Astrocyte (in vitro differentiated cells and primary cell): Measurements from ENCODE around the gene AGAP5.

ENCODE experiments used
- EZH2 ChIP-seq: IDR thresholded peaks from 2 replicates; pipeline ENCODE4 v1.6.1; 2012; ENCODE audit warnings: mild to moderate bottlenecking, low read length, inconsistent platforms; ENCODE audit not compliant: insufficient read depth
- TF ChIP-seq, protein P1 (sequence below): IDR thresholded peaks from 2 replicates; pipeline ENCODE4 v1.5.1; 2011; ENCODE audit warnings: low read depth, mild to moderate bottlenecking, inconsistent platforms, low read length, moderate library complexity; ENCODE audit not compliant: insufficient read depth

DNA sequence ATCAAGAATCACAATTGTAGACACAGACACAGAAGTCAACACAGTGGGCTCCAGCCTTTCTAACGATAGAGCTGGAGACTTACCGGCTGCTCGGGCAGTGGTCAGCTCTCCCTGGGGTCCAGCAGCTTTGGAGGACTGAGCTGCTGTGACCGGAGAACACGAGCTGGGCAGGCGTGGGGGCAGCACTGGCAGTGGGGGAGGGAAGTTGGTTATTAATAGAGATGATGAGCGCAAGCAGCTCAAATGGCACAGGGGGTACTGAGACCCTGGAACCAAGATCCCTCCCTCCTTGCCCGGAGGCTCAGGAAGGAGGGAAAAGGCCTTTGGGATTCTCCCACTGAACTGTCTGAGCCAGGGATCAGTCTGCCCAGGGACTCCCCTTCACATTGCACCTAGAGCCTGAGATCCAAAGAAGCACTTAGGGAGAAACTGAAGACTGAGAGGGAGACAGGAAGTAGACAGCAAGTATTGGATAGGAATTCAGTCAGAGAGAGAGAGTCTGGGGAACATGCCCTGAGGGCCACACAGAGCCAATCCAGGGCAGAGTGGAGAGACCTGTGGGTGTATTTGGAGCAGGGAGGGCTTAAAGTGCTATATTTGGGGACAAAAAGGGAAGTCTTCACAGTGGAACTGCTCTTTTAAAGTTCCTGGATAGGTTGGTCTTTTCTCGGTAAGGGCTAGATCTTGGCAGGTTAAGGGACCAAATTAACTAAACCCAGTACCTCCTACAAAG, 56.4 kb downstream of the AGAP5 start, which contains the start of gene MYOZ1:
- TF ChIP-seq, protein P1, sequence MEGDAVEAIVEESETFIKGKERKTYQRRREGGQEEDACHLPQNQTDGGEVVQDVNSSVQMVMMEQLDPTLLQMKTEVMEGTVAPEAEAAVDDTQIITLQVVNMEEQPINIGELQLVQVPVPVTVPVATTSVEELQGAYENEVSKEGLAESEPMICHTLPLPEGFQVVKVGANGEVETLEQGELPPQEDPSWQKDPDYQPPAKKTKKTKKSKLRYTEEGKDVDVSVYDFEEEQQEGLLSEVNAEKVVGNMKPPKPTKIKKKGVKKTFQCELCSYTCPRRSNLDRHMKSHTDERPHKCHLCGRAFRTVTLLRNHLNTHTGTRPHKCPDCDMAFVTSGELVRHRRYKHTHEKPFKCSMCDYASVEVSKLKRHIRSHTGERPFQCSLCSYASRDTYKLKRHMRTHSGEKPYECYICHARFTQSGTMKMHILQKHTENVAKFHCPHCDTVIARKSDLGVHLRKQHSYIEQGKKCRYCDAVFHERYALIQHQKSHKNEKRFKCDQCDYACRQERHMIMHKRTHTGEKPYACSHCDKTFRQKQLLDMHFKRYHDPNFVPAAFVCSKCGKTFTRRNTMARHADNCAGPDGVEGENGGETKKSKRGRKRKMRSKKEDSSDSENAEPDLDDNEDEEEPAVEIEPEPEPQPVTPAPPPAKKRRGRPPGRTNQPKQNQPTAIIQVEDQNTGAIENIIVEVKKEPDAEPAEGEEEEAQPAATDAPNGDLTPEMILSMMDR, result no peak
- no peak for TF ChIP-seq EZH2
